ENCODE data around the gene THRA.
A peak's percentile ranks its signal among the peaks of the same experiment; 100 is the strongest.

Gene THRA

DNA sequence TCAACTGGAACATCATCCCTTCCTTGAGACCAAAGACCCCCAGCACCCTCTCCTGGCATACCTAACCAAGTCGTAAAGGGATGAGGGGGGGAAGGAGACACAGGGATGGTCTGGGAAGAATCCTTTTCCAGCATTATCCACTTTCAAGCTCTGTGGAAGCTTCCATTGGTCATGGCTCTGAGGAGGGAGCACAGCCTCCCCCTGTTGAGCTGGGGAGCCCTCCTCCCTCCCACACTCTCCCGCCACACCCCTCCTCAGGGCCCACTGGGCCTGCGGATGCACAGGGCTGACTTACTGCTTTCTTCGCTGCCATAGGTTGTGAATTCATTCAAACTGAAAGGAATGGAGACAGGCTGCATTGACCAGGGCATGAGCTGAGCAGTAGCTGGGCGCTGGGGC lies 35.2 kb upstream of the THRA start:
- no peak for DNase-seq

DNA sequence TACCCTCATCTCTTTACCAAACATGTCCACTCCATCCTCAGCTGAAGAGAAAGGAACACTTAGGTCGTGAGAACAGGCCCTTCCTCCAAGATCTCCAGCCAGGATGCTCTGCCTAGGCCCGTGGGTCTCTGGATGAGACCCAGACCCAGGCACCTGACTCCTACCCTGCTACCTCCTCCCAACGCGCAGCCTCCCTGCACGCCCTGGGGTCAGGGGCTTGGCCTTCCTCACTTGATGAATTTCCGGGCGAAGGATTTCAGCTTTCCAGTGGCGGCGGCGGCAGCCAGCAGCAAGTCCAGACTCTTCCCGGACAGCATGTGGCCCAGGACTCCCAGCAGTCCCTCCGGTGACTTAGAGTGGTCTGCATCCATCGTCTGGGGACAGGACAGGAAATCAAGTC lies 34.2 kb upstream of the THRA start:
- no peak for DNase-seq

DNA sequence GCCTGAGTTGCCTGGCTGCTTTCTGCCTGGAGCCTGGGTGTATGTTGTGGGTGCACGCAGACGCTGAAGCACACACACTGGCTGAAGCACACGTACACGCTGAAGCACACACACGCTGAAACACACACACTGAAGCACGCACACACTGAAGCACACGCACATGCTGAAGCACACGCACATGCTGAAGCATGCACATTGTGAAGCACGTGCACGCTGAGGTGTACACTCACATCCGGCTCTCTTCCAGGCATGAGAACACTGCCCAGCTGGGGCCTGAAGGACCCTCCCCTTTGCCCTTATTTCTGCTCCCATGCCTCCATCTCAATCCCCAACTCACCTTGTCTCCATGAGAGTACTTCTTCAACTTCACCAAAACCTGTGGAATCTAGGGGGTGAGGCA lies 31.1 kb upstream of the THRA start:
- DNase-seq, result no peak

DNA sequence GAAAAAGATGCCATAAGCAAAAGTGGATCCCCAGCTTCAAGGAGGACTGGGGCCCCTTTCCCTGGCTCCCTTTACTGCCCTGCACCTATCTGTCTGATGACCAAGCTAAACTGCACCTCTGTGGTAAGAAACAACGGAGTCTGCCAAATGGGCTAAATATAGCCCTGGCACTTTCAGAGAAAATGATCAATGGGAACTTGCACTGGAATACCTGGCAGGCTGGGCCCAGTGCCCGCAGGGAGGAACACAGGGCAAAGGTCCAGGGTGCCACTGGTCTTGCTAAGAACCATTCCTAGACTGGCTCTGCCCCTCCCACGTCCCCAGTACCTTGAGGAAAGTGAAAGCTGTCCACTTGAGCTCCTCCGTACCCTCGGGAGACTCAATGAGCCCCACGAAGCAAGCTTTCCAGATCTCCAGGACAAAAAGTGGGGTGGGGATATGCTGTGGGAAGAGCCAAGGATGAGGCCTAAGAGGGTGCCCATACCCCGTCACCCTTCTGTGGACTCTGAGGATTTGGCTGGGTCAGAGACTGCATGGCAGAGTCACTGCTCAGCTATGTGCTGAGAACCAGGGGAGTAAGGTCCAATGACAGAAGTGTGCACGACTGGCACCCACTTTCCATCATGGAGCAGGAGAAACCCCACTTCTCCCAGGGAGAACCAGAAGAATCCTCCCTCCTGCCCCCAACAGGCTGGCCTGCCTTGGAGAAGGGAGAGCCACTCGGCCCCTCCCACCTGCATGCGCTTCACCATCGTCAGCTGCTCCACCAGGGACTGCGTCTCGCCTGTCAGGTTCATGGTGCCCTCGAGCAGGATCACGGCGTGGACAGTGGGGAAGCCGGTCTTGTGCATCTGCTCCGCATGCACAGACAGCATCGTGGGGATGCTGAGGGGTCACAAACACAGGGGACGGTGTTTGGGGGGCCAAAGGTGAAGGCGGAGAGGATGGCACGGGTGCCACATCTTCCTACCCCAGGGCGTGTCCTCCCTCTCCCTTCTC lies 30.1 kb upstream of the THRA start:
- no peak for DNase-seq

DNA sequence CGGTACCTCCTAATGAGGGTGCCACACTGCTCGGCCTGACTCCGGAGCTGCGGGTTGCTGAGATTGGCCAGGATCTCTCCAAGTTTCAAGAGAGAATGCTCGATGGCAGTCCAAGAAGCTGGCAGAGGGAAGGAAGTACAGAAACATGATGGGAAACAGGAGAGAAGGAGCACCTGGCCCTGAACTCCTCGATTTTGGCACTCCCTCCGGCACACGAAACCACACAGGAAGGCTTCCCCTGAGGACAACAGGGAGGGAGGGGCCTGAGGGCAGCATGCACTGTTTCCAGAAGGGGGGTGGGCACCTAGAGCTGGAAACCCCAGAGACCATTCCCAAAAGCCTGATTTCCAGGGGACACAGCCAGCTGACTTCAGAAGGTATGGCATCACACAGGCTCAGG lies 29.4 kb upstream of the THRA start:
- DNase-seq, result no peak

DNA sequence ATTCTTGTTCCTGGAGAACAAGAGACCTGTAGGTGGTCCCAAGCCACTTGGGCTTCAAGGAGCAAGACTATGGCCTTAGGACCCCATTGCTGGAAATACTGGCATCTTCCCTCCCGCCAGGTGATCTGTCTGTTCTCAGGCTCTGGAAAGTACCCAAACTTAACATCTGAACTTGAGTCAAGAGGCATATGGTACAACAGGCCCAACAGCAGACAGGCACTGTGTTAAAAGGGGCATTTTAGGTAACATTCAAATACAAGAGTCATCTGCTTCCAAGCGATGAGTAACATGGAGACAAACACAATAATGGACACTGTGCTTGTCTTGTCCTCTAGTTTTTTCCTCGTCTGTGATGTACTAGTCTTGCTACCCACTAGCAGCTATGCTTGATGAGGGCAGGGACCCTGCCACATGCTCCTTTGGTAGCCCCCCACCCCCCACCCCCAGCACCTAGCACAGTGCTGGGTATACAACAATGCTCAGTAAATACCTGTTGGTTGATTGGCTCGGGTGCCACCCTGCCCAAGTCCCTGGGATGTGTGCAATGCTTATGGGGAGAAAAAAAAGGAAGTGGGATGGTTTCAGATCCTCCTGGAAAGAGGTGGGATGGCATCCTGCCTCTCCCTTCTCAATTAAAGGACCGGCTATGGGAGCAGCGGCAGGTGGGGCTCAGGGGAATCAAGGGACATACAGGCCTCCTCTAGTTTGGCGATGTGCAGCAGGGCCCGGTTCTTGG lies 28.2 kb upstream of the THRA start:
- no peak for DNase-seq

DNA sequence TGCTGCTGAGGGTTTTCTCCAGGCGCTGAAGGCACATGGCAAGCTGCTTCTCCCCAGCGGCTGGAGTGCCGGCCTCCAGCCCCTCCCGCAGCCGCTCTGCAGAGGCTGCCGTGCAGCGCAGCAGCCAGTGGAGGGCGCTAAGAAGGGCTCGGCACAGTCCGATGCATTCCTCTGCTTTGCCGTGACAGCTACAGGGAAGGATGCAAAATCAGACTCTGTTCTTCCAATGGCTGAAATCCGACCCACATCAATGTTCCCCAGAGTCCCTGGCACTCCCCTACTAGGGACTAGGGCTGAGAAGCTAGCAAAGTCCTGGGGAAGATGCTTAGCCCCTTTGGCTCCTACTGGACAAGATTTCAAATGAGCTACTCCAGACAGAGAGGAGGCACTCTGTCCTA lies 27.6 kb upstream of the THRA start:
- DNase-seq, result no peak

DNA sequence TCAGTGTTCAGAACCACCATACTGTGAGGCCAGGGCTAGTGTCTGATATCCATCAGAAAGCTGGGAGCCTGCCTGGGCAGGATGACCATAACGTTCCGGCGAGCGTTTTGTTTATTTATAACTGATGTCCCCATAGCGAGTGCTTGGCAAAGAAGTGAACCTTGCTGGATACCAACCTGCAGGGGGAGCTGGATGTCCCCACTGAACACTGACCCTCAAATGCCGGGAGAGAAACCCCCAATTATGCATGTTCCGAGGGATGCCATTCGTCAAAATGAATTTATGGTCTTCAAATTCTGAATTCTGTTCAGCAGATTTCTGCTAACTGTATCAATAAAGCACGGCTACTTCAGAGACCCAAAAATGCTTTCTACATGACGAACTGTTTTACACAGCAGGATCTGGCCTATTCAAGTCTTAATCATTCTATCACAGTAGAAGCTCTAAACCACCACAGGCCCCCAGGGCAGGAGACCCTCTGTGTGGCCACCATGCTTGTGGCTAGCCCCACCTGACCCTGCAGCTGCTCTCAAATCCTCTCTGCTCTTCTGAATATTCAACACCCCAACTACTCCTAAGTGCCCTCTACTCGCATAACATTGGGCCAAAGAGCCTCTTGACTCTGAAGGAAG lies 23.8 kb upstream of the THRA start:
- DNase-seq, result no peak

DNA sequence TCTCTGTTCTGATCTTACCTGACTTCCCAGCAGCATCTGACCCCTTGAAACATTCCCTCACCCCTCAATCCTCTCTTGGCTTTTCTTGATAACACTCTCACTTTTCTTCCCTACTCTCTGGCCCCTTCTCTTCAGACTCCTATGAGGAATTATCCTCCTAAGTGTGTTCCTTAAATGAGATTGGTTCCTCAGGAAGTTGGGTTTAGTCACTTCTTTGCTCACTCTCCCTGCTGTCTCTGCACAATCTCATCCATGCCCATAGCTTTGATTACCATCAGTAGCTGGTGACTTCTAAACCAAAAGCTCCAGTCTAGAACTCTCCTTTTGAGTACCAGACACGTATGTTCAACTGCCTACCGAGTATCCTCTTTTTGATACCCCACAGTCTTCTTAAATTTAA lies 21.6 kb upstream of the THRA start:
- no peak for DNase-seq

DNA sequence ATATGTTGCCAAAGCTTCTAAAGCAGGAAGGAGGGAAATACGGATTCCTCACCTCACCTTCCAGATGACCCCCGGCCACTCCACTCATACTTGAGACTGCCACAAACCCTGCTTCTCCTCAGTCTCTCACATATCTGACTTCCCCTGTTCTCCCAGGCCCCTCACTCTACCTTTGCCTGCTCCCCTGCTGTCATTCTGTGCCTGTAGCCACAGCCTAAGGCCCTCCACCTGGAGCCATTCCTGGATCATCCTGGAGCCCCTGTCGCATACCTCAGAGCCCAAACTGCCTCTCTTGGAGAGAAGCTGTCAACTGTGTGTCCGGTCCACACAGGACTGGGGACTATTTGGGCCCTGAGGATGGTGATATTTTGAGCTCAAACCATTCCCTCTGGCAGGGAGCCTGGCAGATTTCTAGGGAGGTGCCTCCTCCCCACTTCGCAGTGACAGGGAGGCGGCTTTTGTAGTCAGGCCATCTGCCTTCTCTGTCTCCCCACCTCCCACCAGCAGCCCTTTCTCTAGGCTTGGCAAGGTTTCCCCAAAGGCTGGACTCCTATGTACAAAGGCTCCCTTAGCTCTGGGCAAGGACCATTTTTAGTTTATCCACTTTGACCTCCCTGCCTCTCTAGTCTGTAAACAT lies 6.3 kb upstream of the THRA start:
- DNase-seq, result no peak

DNA sequence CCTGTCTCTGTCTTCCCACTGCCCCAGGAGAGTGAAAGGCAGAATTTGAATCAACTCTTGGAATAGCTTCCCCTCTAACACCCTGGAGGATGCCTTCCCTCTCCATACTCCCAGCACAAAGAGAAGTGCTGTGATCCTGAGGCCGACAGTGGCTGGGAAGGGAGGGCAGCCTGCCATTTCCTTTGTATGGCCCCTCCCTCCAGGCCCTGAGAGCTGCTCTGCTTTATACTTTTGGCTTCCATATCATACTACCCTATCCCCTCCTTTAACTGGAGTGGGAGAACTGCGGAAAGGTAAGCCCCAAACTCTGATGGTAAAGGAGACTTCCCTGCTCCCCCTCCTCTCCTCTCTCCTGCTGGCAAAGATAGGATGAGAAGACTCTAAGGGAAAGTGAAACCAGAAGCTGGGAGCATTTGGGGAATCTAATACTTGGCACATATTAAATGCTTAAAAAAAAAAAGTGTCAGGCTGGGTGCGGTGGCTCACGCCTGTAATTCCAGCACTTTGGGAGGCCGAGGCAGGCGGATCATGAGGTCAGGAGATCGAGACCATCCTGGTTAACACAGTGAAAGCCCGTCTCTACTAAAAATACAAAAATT lies 4.5 kb upstream of the THRA start:
- DNase-seq, result no peak

DNA sequence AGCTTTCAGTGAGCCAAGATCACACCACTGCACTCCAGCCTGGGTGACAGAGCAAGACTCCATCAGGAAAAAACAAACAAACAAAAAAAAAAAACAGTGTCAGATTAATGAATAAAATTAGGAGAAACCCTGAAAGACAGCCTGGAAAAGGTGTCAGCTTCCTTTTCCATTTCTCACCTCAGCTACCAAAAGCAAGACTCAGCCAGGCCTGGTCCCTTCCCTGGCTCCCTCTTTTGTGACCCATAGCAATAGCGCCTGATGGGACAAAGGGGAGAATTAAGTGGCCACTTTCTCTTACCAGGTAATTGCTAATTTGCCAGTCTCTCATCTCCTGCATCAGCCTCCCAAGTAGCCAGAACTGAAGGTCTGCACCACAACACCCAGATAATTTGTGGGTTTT lies 3.9 kb upstream of the THRA start:
- no peak for DNase-seq

DNA sequence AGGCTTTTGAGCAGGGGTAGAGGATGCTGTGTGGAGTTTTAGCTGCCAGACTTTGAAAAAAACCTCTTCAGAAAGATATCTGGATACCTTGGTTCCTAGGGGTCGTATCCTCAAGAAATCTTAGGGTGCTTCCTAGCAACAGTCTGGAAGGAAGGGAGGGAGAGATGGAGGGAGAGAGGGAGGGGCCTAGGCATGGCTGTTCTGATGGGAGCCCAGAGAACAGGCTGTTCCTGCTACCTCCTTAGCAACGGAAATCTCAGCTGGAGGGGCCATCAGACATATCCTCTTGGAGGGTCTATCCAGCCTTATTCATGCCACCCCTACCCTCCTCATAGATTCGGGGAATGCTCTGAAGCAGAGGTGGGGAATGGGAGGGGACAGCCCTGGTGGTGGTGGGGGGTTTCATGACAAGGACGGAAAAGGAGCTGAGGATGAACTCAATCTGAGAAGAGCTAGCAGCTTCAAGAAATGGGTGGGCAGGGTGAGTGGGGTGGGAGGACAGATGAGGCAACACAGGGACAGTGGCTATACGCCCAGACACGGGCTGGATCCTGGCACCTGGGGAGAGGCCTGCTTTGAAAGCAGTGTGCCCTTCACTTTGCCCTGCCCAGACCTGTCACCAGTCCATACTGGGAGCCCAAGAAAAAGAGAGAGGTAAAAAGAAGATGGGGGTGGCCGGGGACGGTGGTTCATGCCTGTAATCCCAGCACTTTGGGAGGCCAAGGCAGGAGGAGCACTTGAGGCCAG lies 2.9 kb upstream of the THRA start:
- DNase-seq, result no peak

DNA sequence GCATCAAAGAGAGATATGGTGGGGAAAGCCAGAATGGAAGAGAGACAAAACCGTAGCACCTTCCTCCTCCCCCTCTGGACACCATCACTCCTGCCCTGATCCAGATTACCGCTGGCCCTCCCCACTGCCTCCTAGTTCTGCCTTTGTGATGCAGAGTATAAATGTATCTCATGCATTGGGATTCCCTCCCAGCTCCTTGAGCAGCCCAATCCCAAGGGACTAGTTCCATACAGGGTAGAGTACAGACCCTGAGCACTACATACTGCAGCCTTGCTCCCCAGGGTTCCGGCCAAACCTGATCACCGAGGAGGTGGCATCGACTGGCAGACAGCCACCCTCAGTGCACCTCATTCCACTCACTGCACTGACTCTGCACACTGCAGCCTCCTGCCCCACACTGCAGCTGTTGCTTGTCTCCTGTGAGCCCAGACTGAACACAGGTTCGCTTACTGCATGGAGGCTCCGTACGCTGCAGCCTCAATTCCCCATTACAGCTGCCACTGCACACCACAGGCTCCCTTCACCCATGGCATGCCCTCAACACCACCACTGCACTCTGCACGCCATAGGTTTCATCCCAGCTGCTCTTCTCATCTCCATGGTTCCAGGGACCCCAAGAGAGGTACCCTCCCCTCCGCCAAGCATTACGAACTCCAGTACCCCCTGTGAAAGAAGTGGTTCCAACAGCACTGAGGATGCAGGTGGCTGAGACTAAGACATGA lies 1.7 kb upstream of the THRA start:
- no peak for DNase-seq

DNA sequence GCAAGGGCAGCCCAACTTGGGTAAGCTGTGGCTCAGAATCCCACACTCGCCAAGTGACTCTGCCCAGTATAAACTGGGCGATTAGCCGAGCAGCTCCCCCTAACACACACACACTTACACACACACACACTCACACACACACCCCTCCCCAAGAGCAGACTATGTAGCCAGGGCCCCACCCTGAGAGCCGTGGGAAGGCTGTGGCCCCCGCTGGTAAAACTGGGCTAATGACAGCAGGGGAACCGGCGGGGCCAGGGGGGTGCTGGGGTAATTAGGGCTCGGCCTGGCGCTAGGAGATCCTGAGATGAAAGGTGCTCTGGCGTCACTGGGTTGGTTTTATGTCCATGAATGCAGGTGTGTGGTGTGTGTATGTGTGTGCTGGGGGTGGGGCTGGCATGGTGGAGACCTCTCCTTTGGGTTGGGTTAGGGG lies 1.1 kb upstream of the THRA start:
- no peak for DNase-seq

DNA sequence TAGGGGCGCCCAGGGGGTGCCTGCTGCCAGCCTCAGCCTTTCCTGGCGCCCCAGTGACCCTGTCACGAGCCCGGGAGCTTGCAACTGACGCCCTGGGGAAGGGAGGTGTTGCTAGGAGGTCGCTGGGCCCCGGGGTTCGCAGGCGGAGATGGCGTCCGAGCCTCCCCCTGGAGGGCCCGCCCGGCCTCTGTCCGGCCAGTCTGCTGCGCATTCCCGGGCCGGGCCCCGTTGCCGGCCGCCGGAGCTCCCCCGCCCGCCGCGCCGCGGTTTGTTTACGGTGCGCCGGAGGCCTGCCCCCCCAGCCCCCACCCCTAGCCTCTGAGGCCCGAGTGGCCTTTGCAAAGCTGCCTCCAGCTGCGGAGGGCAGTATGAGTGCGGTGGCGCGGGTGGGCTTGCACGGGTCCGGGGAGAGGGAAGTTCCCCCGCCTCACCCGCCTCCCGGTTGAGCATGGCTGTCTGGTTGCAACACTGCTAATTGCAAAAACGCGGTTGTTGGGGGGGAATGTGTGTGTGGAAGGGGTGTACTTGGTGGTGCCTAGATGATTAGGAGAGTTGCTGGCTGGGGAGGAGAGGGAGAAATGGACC lies 514 bp downstream of the THRA start:
- peak; percentile 22 for DNase-seq

DNA sequence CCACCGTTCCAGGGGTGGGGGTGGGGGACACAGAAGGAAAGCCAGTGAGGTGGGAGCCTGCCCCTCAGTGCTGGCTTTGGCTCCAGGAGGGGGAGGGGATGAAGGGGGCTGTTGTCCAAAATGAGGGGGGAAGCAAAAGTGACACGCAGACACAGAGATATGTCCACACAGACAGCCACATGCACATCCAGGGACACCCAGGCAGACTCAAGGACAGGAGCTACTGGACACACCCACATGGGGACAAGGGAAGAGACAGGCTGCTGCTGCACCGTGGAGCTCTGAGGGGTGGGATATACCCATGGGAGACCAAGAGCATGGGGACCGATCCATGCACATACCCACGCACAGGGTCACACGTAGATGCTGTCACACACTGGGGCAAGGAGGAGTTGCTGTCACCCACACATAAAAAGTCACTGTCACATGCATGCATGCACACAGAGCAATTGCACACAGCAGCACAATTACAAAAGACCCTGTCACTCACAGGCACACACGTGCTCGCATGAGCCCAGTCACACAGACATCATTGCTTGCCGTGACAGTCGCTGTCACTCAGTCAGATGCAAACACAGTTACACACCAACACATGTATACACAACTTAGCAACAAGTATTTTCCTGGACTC lies 1.3 kb downstream of the THRA start:
- no peak for DNase-seq

DNA sequence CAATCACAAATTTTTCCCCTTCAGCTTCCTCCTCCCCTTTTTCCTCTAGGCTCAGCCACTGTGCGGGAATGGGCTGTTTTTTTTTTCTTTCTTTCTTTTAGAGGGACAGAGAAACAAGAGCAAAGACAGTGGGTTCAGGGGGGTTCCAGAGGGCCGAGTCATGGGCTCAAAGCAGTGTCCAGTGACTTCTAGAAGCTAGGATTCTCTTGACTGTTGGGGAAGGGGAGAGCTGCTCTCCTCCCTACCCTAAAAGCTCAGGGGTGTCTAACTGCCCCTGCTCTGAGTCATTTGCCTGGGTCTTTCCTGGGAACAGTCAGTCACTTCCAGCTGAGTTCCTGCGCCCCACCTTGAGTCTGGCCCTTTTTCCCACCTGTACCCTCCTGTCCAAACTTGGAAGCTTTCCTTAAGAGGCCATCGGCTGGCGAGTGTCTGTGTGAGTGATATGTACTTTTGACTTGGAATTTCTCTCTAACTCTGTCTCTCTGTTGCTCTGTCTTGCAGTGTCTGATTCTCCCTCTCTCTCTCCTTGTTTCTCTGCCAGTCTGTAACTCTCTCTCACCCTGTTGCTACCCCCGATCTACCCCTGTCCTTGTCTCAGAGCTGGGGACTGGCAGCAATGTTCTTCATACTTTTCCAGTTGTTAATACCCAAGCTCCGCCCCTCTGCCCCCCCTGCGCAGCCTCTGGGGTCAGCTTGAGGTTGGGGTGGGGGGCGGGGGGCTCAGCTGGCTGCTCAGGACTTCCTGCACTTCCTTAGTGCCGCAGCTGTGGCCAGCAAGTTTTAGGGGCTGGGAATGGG lies 2.4 kb downstream of the THRA start:
- no peak for DNase-seq

DNA sequence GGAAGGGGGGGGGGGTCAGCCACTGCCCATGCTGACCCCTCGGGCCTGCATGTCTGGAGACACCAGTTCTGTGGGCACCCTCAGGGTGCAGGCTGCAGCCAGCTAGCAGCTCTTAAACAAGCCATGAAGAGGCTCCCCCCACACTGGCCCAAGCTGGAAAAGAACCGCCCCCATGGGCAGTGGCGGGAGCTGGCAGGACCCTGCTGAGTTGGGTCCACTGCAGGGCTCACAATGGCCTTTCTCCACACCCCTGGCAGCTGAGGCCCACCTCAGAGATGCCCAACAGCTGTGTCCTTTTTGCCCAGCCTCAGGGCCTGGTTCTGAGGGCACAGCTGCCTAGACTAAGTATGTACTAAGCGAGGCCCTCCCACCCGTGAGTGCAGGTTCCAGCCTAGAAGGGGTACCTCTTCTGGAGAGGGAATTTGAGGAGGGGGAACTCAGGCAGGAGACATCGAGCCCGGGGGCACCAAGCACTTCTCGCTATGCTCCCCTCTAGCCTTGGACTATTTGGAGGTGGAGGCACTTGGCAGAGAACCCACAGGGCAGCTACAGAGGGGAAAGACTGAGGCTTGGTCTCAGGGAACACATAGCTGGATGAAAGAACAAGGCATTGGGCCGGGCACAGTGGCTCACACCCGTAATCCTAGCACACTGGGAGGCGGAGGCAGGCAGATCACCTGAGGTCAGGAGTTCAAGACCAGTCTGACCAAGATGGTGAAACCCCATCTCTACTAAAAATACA lies 3.2 kb downstream of the THRA start:
- DNase-seq, result no peak

Measured in CD4-positive, alpha-beta T cell treated with Interferon gamma for 1 hour (primary cell).